Panc1 (cell line): Measurements from ENCODE around the gene CUEDC1.

Experiments
- REST ChIP-seq, 2 experiments: IDR thresholded peaks; 2 replicates each; pipeline ENCODE4 v1.6.1; 2011 to 2012; ENCODE audit warnings: low read depth in 2 of 2, control low read depth in 1 of 2, low read length in 1 of 2, mild to moderate bottlenecking in 1 of 2, moderate library complexity in 1 of 2; ENCODE audit not compliant: insufficient read depth in 1 of 2
- SIN3A ChIP-seq: IDR thresholded peaks from 2 replicates; pipeline ENCODE4 v1.6.1; 2012; ENCODE audit warnings: low read depth, mild to moderate bottlenecking, low read length, moderate library complexity, borderline replicate concordance; ENCODE audit not compliant: insufficient read depth
- TF ChIP-seq, protein P1 (sequence below): fragments of 450-650 bp; IDR thresholded peaks from 2 replicates; pipeline ENCODE4 v1.5.1; 2017; ENCODE audit warnings: mild to moderate bottlenecking

DNA sequence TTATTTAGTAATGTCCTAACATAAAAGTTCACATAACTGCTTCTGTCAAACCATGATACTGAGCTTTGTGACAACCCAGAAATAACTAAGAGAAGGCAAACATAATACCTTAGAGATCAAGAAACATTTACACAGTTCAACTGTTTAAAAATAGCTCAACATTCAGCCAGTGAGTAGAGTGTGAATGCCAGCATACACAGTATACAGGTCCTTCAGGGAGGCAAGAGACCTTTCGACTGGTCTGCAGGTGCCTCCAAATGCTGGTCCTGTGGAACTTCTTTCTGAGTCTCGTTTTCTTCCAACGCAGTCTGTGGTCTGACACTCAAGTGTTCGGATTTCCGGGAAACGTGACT is 115.7 kb downstream of the CUEDC1 start:
- TF ChIP-seq, protein P1, sequence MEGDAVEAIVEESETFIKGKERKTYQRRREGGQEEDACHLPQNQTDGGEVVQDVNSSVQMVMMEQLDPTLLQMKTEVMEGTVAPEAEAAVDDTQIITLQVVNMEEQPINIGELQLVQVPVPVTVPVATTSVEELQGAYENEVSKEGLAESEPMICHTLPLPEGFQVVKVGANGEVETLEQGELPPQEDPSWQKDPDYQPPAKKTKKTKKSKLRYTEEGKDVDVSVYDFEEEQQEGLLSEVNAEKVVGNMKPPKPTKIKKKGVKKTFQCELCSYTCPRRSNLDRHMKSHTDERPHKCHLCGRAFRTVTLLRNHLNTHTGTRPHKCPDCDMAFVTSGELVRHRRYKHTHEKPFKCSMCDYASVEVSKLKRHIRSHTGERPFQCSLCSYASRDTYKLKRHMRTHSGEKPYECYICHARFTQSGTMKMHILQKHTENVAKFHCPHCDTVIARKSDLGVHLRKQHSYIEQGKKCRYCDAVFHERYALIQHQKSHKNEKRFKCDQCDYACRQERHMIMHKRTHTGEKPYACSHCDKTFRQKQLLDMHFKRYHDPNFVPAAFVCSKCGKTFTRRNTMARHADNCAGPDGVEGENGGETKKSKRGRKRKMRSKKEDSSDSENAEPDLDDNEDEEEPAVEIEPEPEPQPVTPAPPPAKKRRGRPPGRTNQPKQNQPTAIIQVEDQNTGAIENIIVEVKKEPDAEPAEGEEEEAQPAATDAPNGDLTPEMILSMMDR: no peak
- TF ChIP-seq SIN3A (no peak), REST (IDR thresholded peaks at IDR 0.05; ENCODE audit: insufficient read depth in 1 of 2, low read depth in 2 of 2, low read length in 1 of 2) (no peak)
